ENCODE measurements around the gene ARMC8. TPM values are rescaled to one million over a fixed set of nuclear protein-coding genes. Genes with fewer than 3 reads are reported as not detected.

ARMC8 gene
- total RNA-seq, 1 experiment from 2014 or later = 63.6 TPM

DNA sequence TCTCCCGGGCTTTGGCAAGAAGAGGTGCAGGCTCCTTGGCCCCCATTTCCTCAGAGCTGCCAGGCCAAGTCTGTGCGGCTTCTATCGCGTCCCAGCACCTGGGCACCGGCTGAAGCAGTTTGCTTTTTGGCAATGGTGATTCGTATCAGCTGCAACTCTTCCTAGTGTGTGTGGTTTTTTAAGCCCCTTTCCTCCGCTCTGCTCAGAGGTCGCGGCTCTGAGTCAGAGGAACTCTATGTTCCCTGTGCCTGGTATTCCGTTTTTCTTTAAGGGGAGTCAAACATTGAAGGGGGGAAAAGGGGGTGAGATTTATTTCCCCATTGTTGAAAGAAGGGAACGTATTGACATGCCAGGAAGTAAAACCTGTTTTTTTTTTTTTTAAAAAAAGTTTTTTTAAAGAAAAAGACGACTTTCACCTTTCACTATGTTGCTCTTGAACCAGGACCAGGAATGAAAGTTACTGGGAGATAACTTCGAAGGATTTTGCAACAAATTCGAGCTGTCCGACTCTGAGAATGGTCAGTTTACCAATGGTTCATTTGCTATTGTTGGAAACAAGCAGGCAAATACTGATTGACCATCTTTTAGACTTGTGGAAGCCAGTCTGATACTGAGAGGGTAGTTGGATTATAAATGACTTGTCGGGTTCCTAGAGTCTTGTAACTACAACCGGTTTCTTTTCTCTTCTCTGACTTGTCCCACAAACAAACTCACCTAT is 1.1 kb downstream of the ARMC8 start:
- H3K18ac ChIP-seq (ENCODE audit: insufficient read length, low read depth, low read length) = no peak overlapping the region
- H4K8ac ChIP-seq (replicated peaks; ENCODE audit: insufficient read length, low read depth, low read length) = no peak overlapping the region
- no peak overlapping the region for H3K27ac ChIP-seq (ENCODE audit: insufficient read length, low read depth, low read length)
- H3K23me2 ChIP-seq (ENCODE audit: insufficient read length, low read depth, low read length, poor library complexity, severe bottlenecking) = no peaks in the 10 kb centered on the region
- H4K20me1 ChIP-seq (ENCODE audit: control insufficient read depth, insufficient read depth, insufficient read length) = no peaks in the 10 kb centered on the region
- DNase-seq = no peak
- H2BK120ac ChIP-seq (ENCODE audit: low read depth, low read length, poor library complexity, severe bottlenecking) = no peak overlapping the region
- no peaks in the 10 kb centered on the region for H3K27me3 ChIP-seq (ENCODE audit: insufficient read depth, low read length)
- H3K56ac ChIP-seq (ENCODE audit: insufficient read length, low read depth, low read length) = no peak overlapping the region
- no peak overlapping the region for H4K91ac ChIP-seq (ENCODE audit: insufficient read length, low read depth, low read length)
- peaks cover 13 to 22% of the 10 kb centered on the region in 2 experiments for H3K4me1 Mint-ChIP-seq
- WGBS (ENCODE audit: extremely low coverage, insufficient read length, low lambda C conversion rate) = no CpG with 5 or more reads among the region's 17 CpGs
- H3K36me3 Mint-ChIP-seq (ENCODE audit: insufficient read depth in 1 of 3, low read depth in 3 of 3) = peaks cover 15 to 32% (median 24%) of the 10 kb centered on the region in 3 experiments; a peak in 6 of 7 replicates
- peak overlapping the region; percentile 99 for H3K9ac ChIP-seq (ENCODE audit: extremely low read depth, insufficient read length, low read length)
- H2BK5ac ChIP-seq (ENCODE audit: insufficient read length, low read length) = no peak overlapping the region
- no peaks in the 10 kb centered on the region for H3K79me1 ChIP-seq (ENCODE audit: insufficient read depth, low read depth, low read length, poor library complexity, severe bottlenecking)
- no peak overlapping the region for H2BK15ac ChIP-seq (ENCODE audit: low read depth, low read length)
- H2BK12ac ChIP-seq (ENCODE audit: insufficient read length, low read depth, low read length) = no peak overlapping the region
- no peaks in the 10 kb centered on the region for H3K4me1 ChIP-seq (ENCODE audit: insufficient read depth, low read length)
- no peaks in the 10 kb centered on the region; a peak in 1 of 5 replicates for H3K9me3 Mint-ChIP-seq
- no peaks in the 10 kb centered on the region for H3K9me3 ChIP-seq (ENCODE audit: control insufficient read depth, low read depth, low read length)
- peaks cover 27% of the 10 kb centered on the region for H3K27me3 Mint-ChIP-seq (ENCODE audit: low read depth)
- peak overlapping the region; percentile 95 to 96 for H3K4me3 Mint-ChIP-seq
- H2AFZ ChIP-seq (ENCODE audit: low read length) = no peak overlapping the region
- peak overlapping the region; percentile 39 to 85 (median 72); a peak in 5 of 7 replicates for H3K27ac Mint-ChIP-seq
- peaks cover 22% of the 10 kb centered on the region; the same call in 1 of the 2 replicates for H3K79me2 ChIP-seq (ENCODE audit: insufficient read depth, low read length)
- H2AK5ac ChIP-seq (ENCODE audit: insufficient read length, low read length) = no peak overlapping the region
- no peak overlapping the region for H3K23ac ChIP-seq (ENCODE audit: insufficient read length, low read depth, low read length)
- TF ChIP-seq, protein P1, sequence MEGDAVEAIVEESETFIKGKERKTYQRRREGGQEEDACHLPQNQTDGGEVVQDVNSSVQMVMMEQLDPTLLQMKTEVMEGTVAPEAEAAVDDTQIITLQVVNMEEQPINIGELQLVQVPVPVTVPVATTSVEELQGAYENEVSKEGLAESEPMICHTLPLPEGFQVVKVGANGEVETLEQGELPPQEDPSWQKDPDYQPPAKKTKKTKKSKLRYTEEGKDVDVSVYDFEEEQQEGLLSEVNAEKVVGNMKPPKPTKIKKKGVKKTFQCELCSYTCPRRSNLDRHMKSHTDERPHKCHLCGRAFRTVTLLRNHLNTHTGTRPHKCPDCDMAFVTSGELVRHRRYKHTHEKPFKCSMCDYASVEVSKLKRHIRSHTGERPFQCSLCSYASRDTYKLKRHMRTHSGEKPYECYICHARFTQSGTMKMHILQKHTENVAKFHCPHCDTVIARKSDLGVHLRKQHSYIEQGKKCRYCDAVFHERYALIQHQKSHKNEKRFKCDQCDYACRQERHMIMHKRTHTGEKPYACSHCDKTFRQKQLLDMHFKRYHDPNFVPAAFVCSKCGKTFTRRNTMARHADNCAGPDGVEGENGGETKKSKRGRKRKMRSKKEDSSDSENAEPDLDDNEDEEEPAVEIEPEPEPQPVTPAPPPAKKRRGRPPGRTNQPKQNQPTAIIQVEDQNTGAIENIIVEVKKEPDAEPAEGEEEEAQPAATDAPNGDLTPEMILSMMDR (conservative IDR thresholded peaks at IDR 0.05) = no peak
- H4K5ac ChIP-seq (ENCODE audit: insufficient read length, low read depth, low read length) = no peak overlapping the region
- peak overlapping the region; percentile 100 for H3K14ac ChIP-seq (ENCODE audit: insufficient read depth, low read length)
- H3K4me2 ChIP-seq (ENCODE audit: insufficient read depth, insufficient read length, low read length) = peak overlapping the region; percentile 74
- H3K4ac ChIP-seq (ENCODE audit: low read depth, low read length) = no peak overlapping the region
- H3T11ph ChIP-seq (ENCODE audit: low read length) = no peak overlapping the region
- H2BK20ac ChIP-seq (ENCODE audit: low read depth, low read length, poor library complexity, severe bottlenecking) = no peak overlapping the region

Measured in H9 (cell line).